SK-N-SH treated with all-trans-retinoic acid at 6 μM for 48 hours (cell line): ENCODE data around the gene ATAD5.

Source experiments
- CREB5 ChIP-seq: fragments of 250-450 bp; sonication (Bioruptor Pico); IDR thresholded peaks from 2 replicates; pipeline ENCODE4 v1.5.1; 2020; ENCODE audit warnings: low read depth, mild to moderate bottlenecking, moderate library complexity
- RARB ChIP-seq: fragments of 250-450 bp; sonication (Bioruptor Pico); IDR thresholded peaks from 2 replicates; pipeline ENCODE4 v1.8.0; 2021; ENCODE audit warnings: mild to moderate bottlenecking, moderate library complexity
- SNAI2 ChIP-seq: fragments of 250-450 bp; sonication (Bioruptor Pico); IDR thresholded peaks from 2 replicates; pipeline ENCODE4 v1.5.0; 2020; ENCODE audit warnings: mild to moderate bottlenecking, moderate library complexity
- ZC3H10 ChIP-seq: fragments of 250-450 bp; sonication (Bioruptor Pico); IDR thresholded peaks from 2 replicates; pipeline ENCODE4 v1.5.1; 2021; ENCODE audit warnings: mild to moderate bottlenecking, moderate library complexity

GRCh38 chr17:30821871-30822723, 9.7 kb upstream of the ATAD5 start:
- no peak for TF ChIP-seq RARB (CRISPR knock-in tag)
- TF ChIP-seq SNAI2 (CRISPR knock-in tag): no peak
- TF ChIP-seq CREB5: no peak
- TF ChIP-seq ZC3H10 (CRISPR knock-in tag): no peak
